GM23248 (cell line): ENCODE measurements around the gene POT1.

Experiments used
- EZH2 ChIP-seq: fragments of 200-600 bp; sonication (generic); IDR thresholded peaks from 2 replicates; pipeline ENCODE4 v1.6.1; 2018; ENCODE audit warnings: antibody characterized with exemption, mild to moderate bottlenecking; ENCODE audit not compliant: insufficient read depth, poor library complexity, severe bottlenecking
- EZH2phosphoT487 ChIP-seq: fragments of 200-600 bp; sonication (generic); IDR thresholded peaks from 2 replicates; pipeline ENCODE4 v1.6.1; 2018; ENCODE audit warnings: antibody characterized with exemption, moderate library complexity, mild to moderate bottlenecking, low read depth; ENCODE audit not compliant: insufficient read depth

- TF ChIP-seq EZH2phosphoT487 (no peak), EZH2 (no peak)
These were observed 15.3 kb downstream of the POT1 start for GRCh38 chr7:124914298-124914697.
